ENCODE results near the gene KCNJ14. TPM values are rescaled to one million over a fixed set of nuclear protein-coding genes. Genes with fewer than 3 reads are reported as not detected.

The KCNJ14 gene
- total RNA-seq, 3 donors from 2014 or later = 0.80 to 1.6 (median 1.0) TPM

DNA sequence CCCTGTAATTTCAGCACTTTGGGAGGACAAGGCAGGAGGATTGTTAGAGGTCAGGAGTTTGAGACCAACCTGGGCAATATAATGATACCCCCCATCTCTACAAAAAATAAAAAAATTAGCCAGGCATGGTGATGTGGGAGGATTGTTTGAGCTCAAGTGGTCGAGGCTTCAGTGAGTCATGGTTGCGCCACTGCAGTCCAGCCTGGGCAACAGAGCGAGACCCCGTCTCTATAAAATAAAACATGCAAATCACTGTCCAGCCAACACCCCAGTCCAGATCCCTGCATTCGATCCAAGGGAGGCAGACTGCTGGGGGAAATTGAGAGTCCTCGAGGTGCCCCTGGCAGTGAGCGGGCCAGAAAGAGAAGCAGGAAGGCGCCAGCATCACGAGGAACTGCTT, 20.8 kb downstream of the KCNJ14 start:
- Histone ChIP-seq H3K4me3 (no peak overlapping the region), H3K9me3 (no peaks in the 10 kb centered on the region), H3K36me3 (no peaks in the 10 kb centered on the region), H3K27me3 (no peaks in the 10 kb centered on the region), H3K27ac (no peak overlapping the region), H3K4me1 (peaks cover 0 to 19% of the 10 kb centered on the region in 2 donors)
- no peak for DNase-seq (ENCODE audit: low spot score in 2 of 2)
- intact Hi-C loops (cut with DNase I; ENCODE audit: low total_unique reads) = no loop called here
- TF ChIP-seq, protein P1, sequence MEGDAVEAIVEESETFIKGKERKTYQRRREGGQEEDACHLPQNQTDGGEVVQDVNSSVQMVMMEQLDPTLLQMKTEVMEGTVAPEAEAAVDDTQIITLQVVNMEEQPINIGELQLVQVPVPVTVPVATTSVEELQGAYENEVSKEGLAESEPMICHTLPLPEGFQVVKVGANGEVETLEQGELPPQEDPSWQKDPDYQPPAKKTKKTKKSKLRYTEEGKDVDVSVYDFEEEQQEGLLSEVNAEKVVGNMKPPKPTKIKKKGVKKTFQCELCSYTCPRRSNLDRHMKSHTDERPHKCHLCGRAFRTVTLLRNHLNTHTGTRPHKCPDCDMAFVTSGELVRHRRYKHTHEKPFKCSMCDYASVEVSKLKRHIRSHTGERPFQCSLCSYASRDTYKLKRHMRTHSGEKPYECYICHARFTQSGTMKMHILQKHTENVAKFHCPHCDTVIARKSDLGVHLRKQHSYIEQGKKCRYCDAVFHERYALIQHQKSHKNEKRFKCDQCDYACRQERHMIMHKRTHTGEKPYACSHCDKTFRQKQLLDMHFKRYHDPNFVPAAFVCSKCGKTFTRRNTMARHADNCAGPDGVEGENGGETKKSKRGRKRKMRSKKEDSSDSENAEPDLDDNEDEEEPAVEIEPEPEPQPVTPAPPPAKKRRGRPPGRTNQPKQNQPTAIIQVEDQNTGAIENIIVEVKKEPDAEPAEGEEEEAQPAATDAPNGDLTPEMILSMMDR (IDR thresholded peaks at IDR 0.05) = no peak
- TF ChIP-seq POLR2A (IDR thresholded peaks at IDR 0.05) (no peak), POLR2AphosphoS5 (IDR thresholded peaks at IDR 0.05) (no peak)

DNA sequence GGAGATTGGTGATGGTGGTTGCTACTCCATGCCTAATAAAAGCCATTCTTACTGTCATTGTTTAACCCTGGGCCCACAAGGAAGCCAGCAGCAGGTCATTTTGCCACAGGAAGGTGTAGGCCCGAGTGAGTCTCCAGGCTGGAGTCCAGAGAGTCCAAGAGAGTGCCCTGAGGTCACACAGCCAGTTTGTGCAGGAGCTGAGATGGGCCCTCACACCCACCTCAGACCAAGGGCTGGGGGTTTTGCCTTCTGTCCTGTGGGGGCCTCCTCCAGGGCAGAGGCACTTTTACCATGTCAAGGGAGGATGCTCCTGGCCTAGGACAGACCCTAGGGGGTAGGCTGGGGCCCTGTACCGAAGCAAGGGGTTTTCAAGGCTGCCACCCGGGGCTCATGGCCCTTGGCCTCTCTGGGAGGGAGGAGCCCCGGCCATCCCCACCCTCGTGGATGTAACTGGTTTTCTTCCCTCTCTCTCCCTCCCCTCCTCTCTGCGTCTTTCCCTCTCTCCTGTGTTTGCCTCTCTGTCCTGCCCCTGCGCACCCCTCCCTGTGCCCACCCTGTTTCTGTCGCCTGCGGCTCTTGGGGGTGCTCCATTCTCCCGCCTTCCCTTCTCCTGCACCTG, 21.8 kb downstream of the KCNJ14 start:
- TF ChIP-seq POLR2AphosphoS5 (IDR thresholded peaks at IDR 0.05) = no peak
- TF ChIP-seq POLR2A (IDR thresholded peaks at IDR 0.05) = no peak
- no peak for DNase-seq (ENCODE audit: low spot score in 2 of 2)
- Histone ChIP-seq H3K4me1 (peaks cover 0 to 12% of the 10 kb centered on the region in 2 donors), H3K4me3 (no peak overlapping the region), H3K9me3 (no peaks in the 10 kb centered on the region), H3K36me3 (no peaks in the 10 kb centered on the region), H3K27me3 (no peaks in the 10 kb centered on the region), H3K27ac (peak overlapping the region in 1 of 2 donors; percentile 36)
- intact Hi-C loops (cut with DNase I; ENCODE audit: low total_unique reads) = no loop called here

DNA sequence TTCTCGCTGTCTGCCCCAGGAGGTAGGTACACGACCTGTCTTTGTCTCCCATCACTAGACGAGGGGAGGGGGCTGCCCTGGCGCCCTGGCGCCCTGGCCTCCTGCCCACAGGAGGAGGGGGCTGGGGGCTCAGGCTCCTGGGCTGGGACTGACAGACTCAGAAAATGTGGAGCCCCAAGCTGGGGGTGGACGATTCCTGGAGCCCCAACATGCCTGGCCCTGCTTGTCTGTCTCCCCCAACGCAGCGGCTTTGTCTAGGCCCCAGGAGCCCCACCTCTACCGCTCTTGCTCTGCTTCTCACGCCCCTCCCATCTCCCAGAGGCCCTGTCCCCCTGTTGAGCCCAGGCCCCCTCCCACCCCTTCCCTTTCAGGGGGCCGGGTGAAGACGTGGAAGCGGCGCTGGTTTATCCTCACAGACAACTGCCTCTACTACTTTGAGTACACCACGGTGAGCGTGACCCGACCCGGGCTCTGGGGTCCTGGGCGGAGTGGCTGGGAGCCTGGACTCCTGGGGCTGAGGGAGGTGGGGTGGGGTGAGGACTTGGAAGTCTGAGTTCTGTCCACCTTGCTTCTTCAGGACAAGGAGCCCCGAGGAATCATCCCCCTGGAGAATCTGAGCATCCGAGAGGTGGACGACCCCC, 22.4 kb downstream of the KCNJ14 start:
- DNase-seq (ENCODE audit: low spot score in 2 of 2) = no peak
- H3K9me3 ChIP-seq = no peaks in the 10 kb centered on the region
- intact Hi-C loops (cut with DNase I; ENCODE audit: low total_unique reads) = no loop called here
- no peak overlapping the region for H3K27ac ChIP-seq
- peaks cover 0 to 6% of the 10 kb centered on the region in 2 donors for H3K4me1 ChIP-seq
- H3K4me3 ChIP-seq = no peak overlapping the region
- TF ChIP-seq POLR2AphosphoS5 (IDR thresholded peaks at IDR 0.05) (no peak), POLR2A (IDR thresholded peaks at IDR 0.05) (no peak)
- TF ChIP-seq, protein P1 (IDR thresholded peaks at IDR 0.05) = no peak
- no peaks in the 10 kb centered on the region for H3K27me3 ChIP-seq
- H3K36me3 ChIP-seq = no peaks in the 10 kb centered on the region

DNA sequence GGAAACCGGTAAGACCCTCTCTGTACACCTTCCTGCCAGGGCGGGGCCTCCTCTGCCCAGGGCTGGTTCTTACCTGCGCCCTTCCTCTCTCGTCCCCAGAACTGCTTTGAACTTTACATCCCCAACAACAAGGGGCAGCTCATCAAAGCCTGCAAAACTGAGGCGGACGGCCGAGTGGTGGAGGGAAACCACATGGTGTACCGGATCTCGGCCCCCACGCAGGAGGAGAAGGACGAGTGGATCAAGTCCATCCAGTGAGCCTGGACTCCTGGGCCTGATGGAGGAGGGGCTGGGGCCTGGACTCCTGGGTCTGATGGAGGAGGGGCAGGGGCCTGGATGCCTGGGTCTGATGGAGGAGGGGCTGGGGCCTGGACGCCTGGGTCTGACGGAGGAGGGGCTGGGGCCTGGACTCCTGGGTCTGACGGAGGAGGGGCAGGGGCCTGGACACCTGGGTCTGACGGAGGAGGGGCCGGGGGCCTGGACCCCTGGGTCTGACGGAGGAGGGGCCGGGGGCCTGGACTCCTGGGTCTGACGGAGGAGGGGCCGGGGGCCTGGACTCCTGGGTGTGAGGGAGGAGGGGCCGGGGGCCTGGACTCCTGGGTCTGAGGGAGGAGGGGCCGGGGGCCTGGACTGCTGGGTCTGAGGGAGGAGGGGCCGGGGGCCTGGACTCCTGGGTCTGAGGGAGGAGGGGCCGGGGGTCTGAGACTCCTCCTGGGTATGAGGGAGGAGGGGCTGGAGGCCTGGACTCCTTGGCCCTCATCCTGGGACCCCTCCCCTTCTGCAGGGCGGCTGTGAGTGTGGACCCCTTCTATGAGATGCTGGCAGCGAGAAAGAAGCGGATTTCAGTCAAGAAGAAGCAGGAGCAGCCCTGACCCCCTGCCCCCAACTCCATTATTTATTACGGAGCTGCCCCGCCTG, 23.2 kb downstream of the KCNJ14 start:
- intact Hi-C loops (cut with DNase I; ENCODE audit: low total_unique reads) = loop anchor here (1.0 kb wide), 1 partner anchor 35 kb away; no protein-coding TSS in a partner anchor
- no peaks in the 10 kb centered on the region for H3K9me3 ChIP-seq
- DNase-seq (ENCODE audit: low spot score in 2 of 2) = no peak
- H3K27me3 ChIP-seq = no peaks in the 10 kb centered on the region
- H3K4me1 ChIP-seq = no peaks in the 10 kb centered on the region
- H3K4me3 ChIP-seq = no peak overlapping the region
- no peaks in the 10 kb centered on the region for H3K36me3 ChIP-seq
- TF ChIP-seq POLR2AphosphoS5 (IDR thresholded peaks at IDR 0.05) (no peak), POLR2A (IDR thresholded peaks at IDR 0.05) (no peak)
- H3K27ac ChIP-seq = no peak overlapping the region

DNA sequence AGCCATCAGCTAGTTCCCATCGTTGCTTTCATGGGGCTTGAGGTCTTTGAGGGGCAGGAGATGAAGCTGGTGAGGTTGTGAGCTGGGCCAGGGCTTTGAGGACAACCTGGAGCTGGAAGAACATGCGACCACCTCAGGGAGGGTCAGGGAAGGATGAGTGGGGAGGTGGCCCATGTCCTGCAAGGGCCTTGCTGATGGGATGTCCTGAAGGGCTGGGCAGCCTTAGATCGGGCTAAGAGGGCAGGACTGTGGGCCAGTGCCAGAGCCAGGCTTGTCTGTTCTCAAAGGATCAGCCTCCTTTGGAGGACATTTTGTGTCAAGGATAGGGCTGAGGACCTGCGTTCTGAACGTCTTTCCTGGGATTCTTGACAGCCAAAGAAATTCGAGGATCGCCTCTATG, 24.3 kb downstream of the KCNJ14 start:
- no peaks in the 10 kb centered on the region for H3K27me3 ChIP-seq
- DNase-seq (ENCODE audit: low spot score in 2 of 2) = no peak
- TF ChIP-seq POLR2A (IDR thresholded peaks at IDR 0.05) = no peak
- TF ChIP-seq POLR2AphosphoS5 (IDR thresholded peaks at IDR 0.05) = no peak
- TF ChIP-seq, protein P1 (IDR thresholded peaks at IDR 0.05) = no peak
- no peaks in the 10 kb centered on the region for H3K4me1 ChIP-seq
- H3K9me3 ChIP-seq = no peaks in the 10 kb centered on the region
- peak overlapping the region; percentile 80 to 89 for H3K27ac ChIP-seq
- H3K4me3 ChIP-seq = peak overlapping the region in 1 of 3 donors; percentile 69
- intact Hi-C loops (cut with DNase I; ENCODE audit: low total_unique reads) = loop anchor here (1.0 kb wide), 1 partner anchor 36 kb away; no protein-coding TSS in a partner anchor
- no peaks in the 10 kb centered on the region for H3K36me3 ChIP-seq
